GM12878 (cell line): ENCODE results near the gene EPN3. TPM values are rescaled to one million over a fixed set of nuclear protein-coding genes. Genes with fewer than 3 reads are reported as not detected.

ENCODE experiments used
- ATAC-seq: fragments of 200-7000 bp; cut with Tn5 transposase; 3 replicates; pipeline ENCODE4 v1.9.1; 2020; ENCODE audit warnings: mild to moderate bottlenecking, moderate library complexity
- BruUV-seq: library from RNA; stranded (reverse); fragments of 400-500 nt; replicated peaks from 2 replicates; lab custom pipeline; 2021; lab: Mats Ljungman, UMichigan
- CTCF ChIA-PET: fragments of 300-600 bp; sonication (Branson Sonifier 250); formaldehyde crosslinking; extraction: SDS; loops from one replicate; lab custom pipeline; 2021; ENCODE audit warnings: inconsistent platforms; lab: Yijun Ruan, JAX
- POLR2A ChIA-PET: fragments of 350-600 bp; formaldehyde crosslinking; extraction: SDS; loops from one replicate; lab custom pipeline; 2021; ENCODE audit warnings: inconsistent platforms; lab: Charles Lee
- RAD21 ChIA-PET: fragments of 300-600 bp; sonication (Branson Sonifier 250); formaldehyde crosslinking; loops from one replicate; lab custom pipeline; 2023; ENCODE audit warnings: antibody characterized with exemption; ENCODE audit not compliant: unreplicated experiment; lab: Charles Lee
- SMC1A ChIA-PET: fragments of 300-600 bp; sonication (Branson Sonifier 250); formaldehyde crosslinking; loops from one replicate; lab custom pipeline; 2023; ENCODE audit not compliant: unreplicated experiment, uncharacterized antibody; lab: Charles Lee
- DNase-seq: peaks from one replicate; pipeline ENCODE4 v3.0.0-alpha.2; 2011; ENCODE audit warnings: low read depth, low spot score
- FAIRE-seq: peaks from 3 replicates; lab custom pipeline; 2011; peaks lifted over from hg19 to GRCh38; lab: Jason Lieb, UNC
- H2AFZ ChIP-seq: 2 replicates; pipeline ENCODE4 v1.6.0; 2011; ENCODE audit warnings: low read depth, low read length, control low read depth; ENCODE audit not compliant: control insufficient read depth
- H3K27ac ChIP-seq: 2 replicates; pipeline ENCODE4 v1.5.1; 2011; ENCODE audit warnings: control low read depth; ENCODE audit not compliant: control insufficient read depth, insufficient read depth
- H3K27me3 ChIP-seq, 2 experiments: replicated peaks in 1 of 2; 2 replicates each; pipeline versions ENCODE4 v1.6.0 to v1.6.1; 2011; ENCODE audit warnings: low read length in 1 of 2; ENCODE audit not compliant: control insufficient read depth in 2 of 2, insufficient read depth in 2 of 2
- H3K36me3 ChIP-seq, 2 experiments: 2 replicates each; pipeline ENCODE4 v1.5.1; 2011; ENCODE audit warnings: low read length in 1 of 2; ENCODE audit not compliant: control insufficient read depth in 2 of 2, insufficient read depth in 2 of 2
- H3K4me1 ChIP-seq: 2 replicates; pipeline ENCODE4 v1.6.1; 2011; ENCODE audit warnings: mild to moderate bottlenecking, low read length, moderate library complexity, mixed read lengths; ENCODE audit not compliant: control insufficient read depth, insufficient read depth
- H3K4me2 ChIP-seq: 2 replicates; pipeline ENCODE4 v1.6.0; 2011; ENCODE audit warnings: control low read depth; ENCODE audit not compliant: control insufficient read depth, insufficient read depth
- H3K4me3 ChIP-seq: fragments of 200-600 bp; sonication (generic); 2 replicates; pipeline ENCODE4 v1.5.1; 2016
- H3K79me2 ChIP-seq: 2 replicates; pipeline ENCODE4 v1.6.0; 2011; ENCODE audit warnings: low read length; ENCODE audit not compliant: control insufficient read depth, insufficient read depth
- H3K9ac ChIP-seq: 2 replicates; pipeline ENCODE4 v1.8.0; 2011; ENCODE audit warnings: low read length, control low read depth, mixed read lengths; ENCODE audit not compliant: control insufficient read depth, insufficient read depth
- H3K9me3 ChIP-seq: replicated peaks from 3 replicates; pipeline ENCODE4 v1.5.1; 2011; ENCODE audit warnings: mild to moderate bottlenecking, low read length; ENCODE audit not compliant: control insufficient read depth, insufficient read depth
- H4K20me1 ChIP-seq: 2 replicates; pipeline ENCODE4 v1.6.0; 2011; ENCODE audit not compliant: control insufficient read depth, insufficient read depth
- ATF7 ChIP-seq: fragments of 450-650 bp; IDR thresholded peaks from 2 replicates; pipeline ENCODE4 v1.6.1; 2016; ENCODE audit warnings: low read depth, mild to moderate bottlenecking
- EZH2 ChIP-seq: IDR thresholded peaks from 2 replicates; pipeline ENCODE4 v1.6.1; 2012; ENCODE audit warnings: low read depth, mild to moderate bottlenecking, control low read depth, inconsistent platforms, low read length, borderline replicate concordance; ENCODE audit not compliant: control insufficient read depth
- HSF1 ChIP-seq: fragments of 150-350 bp; IDR thresholded peaks from 2 replicates; pipeline ENCODE4 v1.6.1; 2014; ENCODE audit warnings: mild to moderate bottlenecking, low read depth, low read length
- IRF3 ChIP-seq: fragments of 450-650 bp; IDR thresholded peaks from 2 replicates; pipeline ENCODE4 v1.6.1; 2014; ENCODE audit warnings: mild to moderate bottlenecking
- MXI1 ChIP-seq: fragments of 150-350 bp; IDR thresholded peaks from 2 replicates; pipeline ENCODE4 v1.6.1; 2011; ENCODE audit warnings: low read depth, mild to moderate bottlenecking, inconsistent platforms, low read length, improper control_type of control experiment
- MYC ChIP-seq: IDR thresholded peaks from 2 replicates; pipeline ENCODE4 v1.6.1; 2011; ENCODE audit warnings: mild to moderate bottlenecking, low read length, moderate library complexity, inconsistent platforms; ENCODE audit not compliant: insufficient read depth, insufficient replicate concordance, insufficient read length, severe bottlenecking
- PKNOX1 ChIP-seq: fragments of 450-650 bp; IDR thresholded peaks from 2 replicates; pipeline ENCODE4 v1.6.1; 2016; ENCODE audit warnings: mild to moderate bottlenecking
- RCOR1 ChIP-seq: conservative IDR thresholded peaks from 2 replicates; pipeline ENCODE4 v1.6.1; 2012; ENCODE audit warnings: low read depth, low read length, improper control_type of control experiment
- SREBF2 ChIP-seq: IDR thresholded peaks from 2 replicates; pipeline ENCODE4 v1.6.1; 2012; ENCODE audit warnings: mild to moderate bottlenecking, low read length
- SRF ChIP-seq, 2 experiments: IDR thresholded peaks; 2 replicates each; pipeline ENCODE4 v1.6.1; 2011; ENCODE audit warnings: low read depth in 2 of 2, low read length in 2 of 2, mild to moderate bottlenecking in 1 of 2, moderate library complexity in 1 of 2
- TARDBP ChIP-seq: IDR thresholded peaks from 2 replicates; pipeline ENCODE4 v1.6.1; 2016; ENCODE audit warnings: borderline replicate concordance
- USF1 ChIP-seq: IDR thresholded peaks from 2 replicates; pipeline ENCODE4 v1.6.1; 2011; ENCODE audit warnings: borderline replicate concordance, low read depth, mild to moderate bottlenecking, moderate library complexity, mixed read lengths, low read length; ENCODE audit not compliant: insufficient read depth; ENCODE audit errors: extremely low read length
- YBX1 ChIP-seq: fragments of 450-650 bp; IDR thresholded peaks from 2 replicates; pipeline ENCODE4 v1.6.1; 2016; ENCODE audit warnings: antibody characterized with exemption
- ZBED1 ChIP-seq: IDR thresholded peaks from 2 replicates; pipeline ENCODE4 v1.6.1; 2016; ENCODE audit warnings: borderline replicate concordance
- ZNF207 ChIP-seq: fragments of 450-650 bp; IDR thresholded peaks from 2 replicates; pipeline ENCODE4 v1.6.1; 2014; ENCODE audit warnings: antibody characterized with exemption, mild to moderate bottlenecking, borderline replicate concordance
- ZNF217 ChIP-seq: fragments of 450-650 bp; IDR thresholded peaks from 2 replicates; pipeline ENCODE4 v1.6.1; 2017; ENCODE audit warnings: antibody characterized with exemption, mild to moderate bottlenecking
- ZNF622 ChIP-seq: fragments of 450-650 bp; IDR thresholded peaks from 2 replicates; pipeline ENCODE4 v1.6.1; 2017; ENCODE audit warnings: mild to moderate bottlenecking, inconsistent platforms
- WGBS: methylation state at CpG from one replicate; pipeline ENCODE4 v1.1.6; 2016; ENCODE audit warnings: low lambda C conversion rate; ENCODE audit not compliant: insufficient replicate concordance, insufficient coverage; ENCODE audit errors: missing lambda C conversion rate; 5-methylcytosine and 5-hydroxymethylcytosine counted together
- in situ Hi-C: fragments of 300-500 bp; cut with MboI; formaldehyde crosslinking; loops from 9 replicates; pipeline ENCODE4 v1.14.3; 2018; ENCODE audit warnings: mixed read lengths
- intact Hi-C: fragments of 100-400 bp; cut with micrococcal nuclease; formaldehyde crosslinking; loops from one replicate; pipeline ENCODE4 v1.14.2; 2022; ENCODE audit not compliant: unreplicated experiment
- polyA plus RNA-seq, 11 experiments: library from polyadenylated mRNA; depleted of rRNA in 4 of 11; unstranded in 6 of 11; stranded (reverse) in 5 of 11; fragments of >200 nt; fragmentation: Nextera tagmentation in 4 of 11; fragmentation: Illumina TruSeq in 1 of 11; extraction: Ambion mirVana in 4 of 11; extraction: Trizol in 1 of 11; gene quantifications; 1 replicate in 1 of 11; 2 replicates in 10 of 11; pipeline versions ENCODE4 v1.2.1 to v1.2.3, GENCODE V29; 2011 to 2016; ENCODE audit warnings: inconsistent platforms in 2 of 11, missing spikeins in 2 of 11, low read depth in 1 of 11
- total RNA-seq, 4 experiments: library from RNA; depleted of rRNA in 3 of 4; stranded (reverse); fragments of >200 nt in 3 of 4; fragmentation: Illumina TruSeq in 1 of 4; extraction: Trizol in 1 of 4; gene quantifications; 2 replicates each; pipeline versions ENCODE4 v1.2.1 to v1.2.3, GENCODE V29; 2013 to 2021

The EPN3 gene
- total and polyA plus RNA-seq, 10 of the 15 experiments (the other 5 are each of a cell fraction or from before 2014, with no cell fraction given): 0.04 to 0.07 TPM; not detected in 8

GRCh38 chr17:50578173-50578572 lies 45.6 kb downstream of the EPN3 start:
- POLR2A ChIA-PET: no interaction called here
- CTCF ChIA-PET: no interaction called here
- no peak overlapping the region for H2AFZ ChIP-seq
- no peak overlapping the region for H3K9ac ChIP-seq
- H3K9me3 ChIP-seq: no peaks in the 10 kb centered on the region
- intact Hi-C loops (no loop called here), in situ Hi-C loops (no loop called here)
- no peak overlapping the region for H3K4me2 ChIP-seq
- RAD21 ChIA-PET: no interaction called here
- H3K4me1 ChIP-seq: no peaks in the 10 kb centered on the region
- SMC1A ChIA-PET: no interaction called here
- H3K36me3 ChIP-seq: no peaks in the 10 kb centered on the region
- ATAC-seq (no peak), DNase-seq (no peak), FAIRE-seq (no peak)
- peaks cover 0 to 1% of the 10 kb centered on the region in 2 experiments; a peak in 3 of 4 replicates for H3K27me3 ChIP-seq
- no peak overlapping the region for H3K27ac ChIP-seq
- H4K20me1 ChIP-seq: no peaks in the 10 kb centered on the region
- 23% methylated on average over 16 of the region's 16 CpGs for WGBS
- no peaks in the 10 kb centered on the region for H3K79me2 ChIP-seq
- no peak overlapping the region for H3K4me3 ChIP-seq
- no TSS peak for BruUV-seq
- TF ChIP-seq YBX1 (no peak), IRF3 (no peak), ATF7 (no peak), RCOR1 (no peak), SRF (IDR thresholded peaks at IDR 0.05; ENCODE audit: low read depth in 2 of 2, low read length in 2 of 2) (no peak), EZH2 (no peak), ZNF207 (no peak), MXI1 (no peak), SREBF2 (no peak), ZBED1 (no peak), PKNOX1 (no peak), MYC (no peak), HSF1 (no peak), ZNF217 (no peak), USF1 (no peak), TARDBP (no peak), ZNF622 (no peak)
